CD4-positive, alpha-beta T cell treated with Interleukin-12 subunit alpha and Interleukin-12 subunit beta, for 1 hour (primary cell): ENCODE data around the gene RBBP4.
A peak's percentile ranks its signal among the peaks of the same experiment; 100 is the strongest.
"Not testable (repeated sequence)": the region's sequence is repeated elsewhere in the genome, so short reads cannot be mapped to it uniquely, and the experiment has no call there.

ENCODE experiments used
- DNase-seq: peaks from one replicate; pipeline ENCODE4 v3.0.0-alpha.2; 2020

Gene RBBP4

DNA sequence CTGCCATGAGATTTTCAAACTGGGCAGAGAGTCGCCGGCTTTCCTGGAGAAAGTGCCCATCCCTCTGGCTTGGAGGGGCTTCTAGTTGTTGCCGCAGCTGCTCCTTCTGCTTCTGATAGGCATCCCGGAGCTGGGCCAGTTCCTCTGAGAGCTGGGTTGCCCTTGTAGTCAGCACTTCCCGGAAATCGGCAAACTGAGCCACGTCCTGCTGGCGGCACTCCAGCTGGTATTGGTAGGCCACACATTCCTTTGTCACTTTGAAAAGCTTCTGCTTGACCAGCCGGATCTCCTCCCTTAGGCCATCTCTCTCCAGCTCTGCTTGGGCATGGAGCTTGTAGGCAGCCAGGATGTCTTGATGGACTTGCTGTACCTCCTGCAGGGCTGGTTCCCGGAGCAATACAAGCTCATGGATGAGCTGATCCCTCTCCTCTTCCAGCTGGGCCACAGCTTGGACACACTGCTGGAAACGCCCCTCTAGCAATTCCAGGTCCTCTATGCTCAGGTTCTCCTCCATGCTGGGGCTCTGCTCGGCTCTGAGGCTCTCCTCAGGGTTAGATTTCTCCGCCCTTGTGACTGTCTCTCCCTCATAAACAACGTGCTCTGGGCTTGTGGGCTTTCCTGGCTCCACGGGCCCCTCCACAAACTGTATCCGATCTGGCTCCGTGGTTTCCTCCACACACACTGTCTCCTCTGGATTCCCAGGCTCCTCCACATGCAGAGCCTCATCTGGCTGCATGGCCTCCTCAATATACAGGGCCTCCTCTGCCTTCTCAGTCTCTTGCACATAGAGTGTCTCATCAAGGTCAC lies 44.3 kb downstream of the RBBP4 start:
- no peak for DNase-seq

DNA sequence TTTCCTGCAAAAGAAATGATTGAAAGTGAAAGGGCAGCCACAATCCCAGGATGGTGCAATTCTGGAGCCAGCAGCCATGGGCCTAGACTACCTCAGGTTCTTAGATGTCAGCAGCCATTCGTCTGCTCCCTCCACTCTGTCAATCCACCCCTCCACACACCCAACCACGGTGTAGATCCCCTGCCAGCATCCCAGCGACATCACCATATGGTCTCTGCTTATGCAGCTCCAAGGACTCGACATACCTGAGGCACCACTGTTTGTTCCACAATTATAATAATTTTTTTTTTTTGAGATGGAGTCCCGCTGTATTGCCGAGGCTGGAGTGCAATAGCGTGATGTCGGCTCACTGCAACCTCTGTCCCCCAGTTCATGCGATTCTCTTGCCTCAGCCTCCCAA lies 45.0 kb downstream of the RBBP4 start:
- DNase-seq: no peak

DNA sequence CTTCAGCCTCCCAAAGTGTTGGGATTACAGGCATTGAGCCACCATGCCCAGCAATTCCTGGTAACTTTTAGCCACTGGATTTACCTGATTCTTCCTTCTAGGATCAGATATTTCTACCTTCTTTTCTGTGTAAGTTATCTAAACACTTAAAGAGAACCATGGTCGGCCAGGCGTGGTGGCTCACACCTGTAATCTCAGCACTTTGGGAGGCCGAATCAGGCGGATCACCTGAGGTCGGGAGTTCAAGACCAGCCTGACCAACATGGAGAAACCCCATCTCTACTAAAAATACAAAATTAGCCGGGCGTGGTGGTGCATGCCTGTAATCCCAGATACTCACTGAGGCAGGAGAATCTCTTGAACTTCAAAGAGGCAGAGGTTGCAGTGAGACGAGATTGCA lies 46.0 kb downstream of the RBBP4 start:
- DNase-seq: not testable (repeated sequence)

DNA sequence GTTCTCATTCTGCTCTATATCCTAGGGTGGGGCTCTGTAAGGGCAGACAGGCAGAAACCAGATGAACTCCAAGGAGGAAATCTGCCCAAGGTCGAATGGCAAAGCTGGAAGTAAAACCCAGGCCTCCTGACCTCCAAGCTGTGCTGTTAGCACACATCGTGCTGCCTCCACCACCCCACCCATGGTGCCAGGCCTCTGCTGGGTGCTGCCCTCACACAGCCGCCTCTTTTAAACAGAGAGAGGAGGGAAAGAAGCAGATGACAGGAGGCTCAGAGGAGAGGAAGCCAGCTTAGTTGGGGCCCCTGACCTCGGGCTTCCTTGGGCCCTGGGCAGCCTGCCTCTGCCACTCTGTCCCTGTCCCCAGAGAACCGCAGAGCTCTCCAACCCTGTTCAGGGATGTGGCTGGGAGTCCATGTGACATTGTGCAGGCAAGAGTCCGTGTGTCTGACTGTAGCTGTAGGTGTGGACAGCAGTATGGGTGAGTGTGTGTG lies 50.5 kb downstream of the RBBP4 start:
- DNase-seq: no peak

DNA sequence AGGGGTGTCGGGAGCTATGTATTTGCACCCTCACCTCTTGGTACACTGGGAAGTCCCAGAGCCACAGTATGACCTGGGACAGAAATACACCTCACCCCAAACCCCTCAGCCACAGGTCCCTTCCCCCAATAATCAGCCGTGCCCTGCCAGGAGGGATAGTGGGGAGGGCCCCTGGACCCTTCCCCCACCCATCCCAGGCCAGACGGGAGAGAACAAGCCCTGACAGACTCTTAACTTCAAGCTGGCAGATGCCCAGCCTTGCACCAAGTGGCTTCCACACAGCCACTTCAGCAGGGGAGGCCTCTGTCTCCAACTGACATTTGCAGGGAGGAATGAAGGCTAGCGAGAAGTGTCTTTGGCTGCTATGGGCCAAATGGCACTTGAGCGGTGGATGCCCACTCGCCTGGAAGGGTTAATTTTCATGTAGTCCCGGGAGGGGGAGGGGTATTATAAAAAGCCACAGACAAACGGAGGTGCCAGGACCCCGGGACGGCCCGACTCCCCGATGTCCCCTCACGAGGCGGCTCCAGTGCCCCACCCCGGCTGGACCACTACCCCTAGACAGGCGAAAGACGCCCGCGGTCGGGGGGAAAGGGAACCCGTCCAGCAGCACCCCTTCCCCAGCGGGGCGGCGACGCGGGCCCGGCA lies 51.1 kb downstream of the RBBP4 start:
- no peak for DNase-seq

DNA sequence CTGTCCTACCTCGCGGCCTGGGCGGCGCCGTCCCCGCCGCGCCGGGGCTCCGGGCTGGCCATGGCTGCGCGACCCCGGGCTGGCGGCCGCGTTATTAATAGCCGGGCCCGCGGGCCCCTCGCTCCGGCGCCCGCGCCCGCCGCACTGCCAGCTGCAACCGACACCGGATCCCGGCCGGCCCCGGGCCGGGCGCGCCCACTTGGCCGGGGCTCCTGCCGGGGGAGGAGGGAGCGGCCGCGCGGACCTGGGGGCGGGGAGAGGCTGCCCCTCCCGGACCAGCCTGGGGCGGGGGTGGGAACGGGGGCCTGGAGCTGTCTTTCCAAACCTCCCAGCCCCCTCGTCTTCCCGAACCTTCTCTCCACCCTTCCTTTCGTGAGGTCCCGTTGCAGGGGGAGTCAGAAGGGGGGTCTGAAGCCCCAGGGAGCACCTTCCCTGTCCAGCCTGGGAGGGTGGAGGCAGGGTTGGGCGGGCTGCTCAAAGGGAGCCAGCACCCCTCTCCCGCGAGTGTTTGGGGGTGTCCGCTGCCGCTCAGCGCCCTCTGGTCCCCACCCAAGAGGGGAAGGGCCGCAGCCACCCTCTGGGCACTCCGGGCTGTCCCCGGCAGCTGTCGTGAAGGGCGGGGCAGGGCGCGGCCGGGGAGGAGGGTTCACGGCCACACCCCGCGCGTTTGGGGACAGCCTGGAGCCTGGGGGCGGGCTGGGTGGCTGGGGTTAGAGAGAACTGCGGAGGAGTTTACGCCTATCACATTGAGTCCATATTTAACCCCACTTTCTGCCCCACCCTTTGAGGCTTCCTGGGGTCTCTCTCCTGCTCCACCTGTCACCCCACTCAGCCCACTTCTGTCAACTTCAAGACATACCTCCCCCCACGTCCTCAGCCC lies 51.8 kb downstream of the RBBP4 start, which contains the start of gene SYNC:
TSS of gene SYNC (minus strand) at position 172 of the 880 bp plus-strand sequence. CDS start at position 62, 110 bp downstream.
- DNase-seq: no peak

DNA sequence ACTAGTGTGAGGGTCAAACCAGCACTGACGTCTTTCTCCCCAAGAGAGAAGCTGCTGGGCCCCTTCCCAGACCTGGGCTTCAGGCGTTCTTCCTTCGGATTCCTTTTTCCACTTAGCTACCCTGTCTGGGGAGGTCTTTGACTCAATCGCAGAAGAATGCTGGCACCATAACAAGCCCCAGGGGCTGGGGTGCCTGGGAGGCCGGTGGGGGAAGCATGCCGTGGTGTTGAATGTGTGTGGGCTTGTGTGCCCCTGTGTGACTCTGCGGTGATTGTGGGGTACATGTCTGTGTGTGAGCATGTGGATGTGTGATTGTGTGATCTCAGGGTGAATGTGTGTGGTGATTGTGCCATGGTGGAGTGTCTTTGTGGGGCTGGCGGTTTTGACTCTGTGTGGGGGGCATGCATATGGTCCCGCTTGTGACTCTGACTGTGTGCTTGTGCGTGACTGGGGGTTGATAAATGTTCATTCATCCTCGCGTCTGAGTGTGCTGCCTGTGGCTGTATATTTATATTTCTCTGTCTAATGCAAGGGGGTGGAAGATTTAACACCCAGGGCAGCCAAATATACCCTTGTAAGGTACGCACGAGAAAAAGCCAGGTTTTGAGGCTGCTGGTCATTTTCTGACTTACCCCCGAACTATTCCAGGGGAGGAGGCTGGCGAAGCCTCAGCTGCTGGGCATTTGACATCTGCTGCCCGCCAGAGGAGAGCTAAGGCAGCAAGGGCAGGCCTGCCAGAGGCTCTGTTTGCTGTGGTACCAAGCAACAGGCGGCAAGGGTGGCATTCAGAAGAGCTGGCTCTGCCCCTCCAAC lies 52.7 kb downstream of the RBBP4 start:
- DNase-seq: no peak

DNA sequence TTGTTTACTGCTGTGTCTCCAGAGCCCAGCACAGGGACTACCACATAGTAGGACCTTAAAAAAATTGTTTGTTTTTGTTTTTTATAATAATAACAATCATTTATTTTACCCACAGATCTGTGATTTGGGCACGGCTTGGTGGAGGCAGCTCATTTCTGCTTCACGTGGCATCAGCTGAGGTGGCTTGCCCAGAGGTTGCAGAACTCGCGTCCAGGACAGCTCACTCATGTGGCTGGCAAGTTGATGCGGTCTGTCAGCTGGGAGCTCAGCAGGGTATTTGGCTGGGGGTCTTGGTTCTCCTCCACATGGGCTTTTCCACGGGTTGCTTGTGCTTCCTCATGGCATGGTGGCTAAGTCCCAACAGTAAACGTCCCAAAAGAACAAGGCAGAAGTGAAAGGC lies 54.5 kb downstream of the RBBP4 start:
- DNase-seq: no peak

DNA sequence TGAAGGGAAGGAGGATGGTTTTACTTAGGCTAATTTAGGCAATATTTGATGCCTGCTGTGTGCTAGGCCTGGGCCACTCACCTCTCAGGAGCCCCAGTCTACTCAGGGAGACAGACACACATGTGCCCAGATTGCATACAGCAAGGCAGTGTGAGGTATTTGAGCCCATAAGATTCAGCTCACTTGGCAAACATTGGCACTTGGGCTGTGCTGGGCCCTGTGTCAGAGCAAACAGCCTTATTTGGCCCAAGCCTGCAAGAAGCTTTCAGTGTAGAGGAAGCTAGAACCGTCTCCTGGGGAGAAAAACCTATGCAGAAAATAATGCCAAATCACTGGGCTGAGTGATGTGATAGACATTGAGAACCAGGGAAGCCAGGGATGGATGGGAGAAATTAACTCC lies 55.5 kb downstream of the RBBP4 start:
- DNase-seq: no peak

DNA sequence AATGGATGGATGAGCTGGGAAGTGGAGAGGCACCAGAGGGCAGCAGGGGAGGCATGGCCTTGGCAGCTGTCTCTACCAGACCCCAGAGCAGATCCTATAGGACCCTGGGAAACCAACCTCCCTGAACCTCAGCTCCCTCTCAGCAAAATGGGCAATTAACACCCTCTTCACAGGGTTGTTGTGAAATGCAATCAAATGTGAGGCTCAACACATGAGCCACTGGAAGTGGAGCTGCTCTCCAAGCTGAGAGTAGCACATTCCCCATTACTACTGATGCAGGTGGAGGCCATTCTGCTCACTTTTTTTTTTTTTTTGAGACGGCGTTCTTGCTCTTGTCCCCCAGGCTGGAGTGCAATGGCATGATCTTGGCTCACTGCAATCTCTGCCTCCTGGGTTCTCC lies 58.1 kb downstream of the RBBP4 start:
- no peak for DNase-seq

DNA sequence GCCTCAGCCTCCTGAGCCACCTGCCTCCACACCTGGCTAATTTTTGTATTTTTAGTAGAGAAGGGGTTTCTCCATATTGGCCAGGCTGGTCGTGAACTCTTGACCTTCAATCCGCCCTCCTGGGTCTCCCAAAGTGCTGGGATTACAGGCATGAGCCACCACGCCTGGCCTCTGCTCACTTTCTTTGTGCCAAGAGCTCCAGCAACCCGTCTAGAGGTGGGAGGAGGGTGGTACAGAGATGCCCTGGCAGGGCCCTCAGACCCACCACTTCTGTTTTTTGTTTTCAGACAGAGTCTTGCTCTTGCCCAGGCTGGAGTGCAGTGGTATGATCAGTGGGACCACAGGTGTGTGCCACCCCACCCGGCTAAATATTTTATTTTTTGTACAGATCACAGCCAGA lies 58.5 kb downstream of the RBBP4 start:
- DNase-seq: no peak

DNA sequence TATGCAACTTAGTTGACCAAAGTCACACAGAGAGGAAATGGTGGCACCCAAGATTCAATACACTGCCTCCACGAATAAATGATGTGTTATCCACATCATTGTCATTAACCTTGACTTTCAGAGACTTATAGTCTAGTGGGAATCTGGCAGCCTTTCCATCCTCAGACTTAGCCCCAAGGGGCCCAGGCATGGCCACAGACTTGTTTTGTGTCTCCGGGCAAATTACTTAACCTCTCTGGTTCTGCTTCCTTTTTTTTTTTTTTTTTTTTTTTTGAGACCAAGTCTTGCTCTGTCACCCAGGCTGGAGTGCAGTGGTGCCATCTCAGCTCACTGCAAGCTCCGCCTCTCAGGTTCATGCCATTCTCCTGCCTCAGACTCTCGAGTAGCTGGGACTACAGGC lies 60.2 kb downstream of the RBBP4 start:
- DNase-seq: not testable (repeated sequence)

DNA sequence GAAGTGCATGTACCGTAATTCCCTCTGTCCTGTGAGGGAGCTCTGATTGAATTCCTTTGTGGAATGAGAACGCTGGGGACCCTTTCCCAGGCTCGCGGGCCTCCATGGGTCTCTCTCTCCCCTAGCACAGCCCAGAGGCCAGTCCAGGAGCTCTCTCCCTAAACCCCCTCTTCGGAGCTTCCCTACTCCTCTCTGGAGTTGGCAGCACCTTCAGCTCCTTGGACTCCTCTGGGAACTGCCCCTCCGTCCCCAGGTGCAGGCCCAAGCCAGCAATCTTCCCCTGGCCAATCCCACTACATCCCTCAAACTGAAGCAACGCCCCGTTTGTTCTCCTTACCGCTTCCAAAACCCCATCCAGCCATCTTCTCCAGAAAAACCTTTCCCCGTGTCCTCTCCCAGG lies 62.1 kb downstream of the RBBP4 start:
- DNase-seq: no peak

DNA sequence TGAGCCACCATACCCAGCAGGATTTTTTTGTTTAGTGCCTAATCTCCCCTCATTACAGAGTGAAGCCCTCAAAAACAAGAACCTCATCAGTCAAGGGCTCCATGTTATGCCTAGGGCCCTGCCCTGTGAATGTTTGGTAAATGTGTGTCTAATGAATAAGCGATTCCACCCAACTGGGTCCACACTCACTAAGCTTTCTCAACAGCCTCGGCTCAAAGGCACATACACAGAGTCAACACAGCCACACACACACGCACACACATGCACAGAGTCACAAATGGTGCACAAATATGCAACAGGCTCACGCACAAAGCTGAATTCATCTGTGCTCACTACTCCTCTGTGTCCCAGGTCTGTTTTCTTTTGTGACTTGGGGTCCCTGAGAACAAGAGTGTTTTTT lies 63.3 kb downstream of the RBBP4 start:
- no peak for DNase-seq

DNA sequence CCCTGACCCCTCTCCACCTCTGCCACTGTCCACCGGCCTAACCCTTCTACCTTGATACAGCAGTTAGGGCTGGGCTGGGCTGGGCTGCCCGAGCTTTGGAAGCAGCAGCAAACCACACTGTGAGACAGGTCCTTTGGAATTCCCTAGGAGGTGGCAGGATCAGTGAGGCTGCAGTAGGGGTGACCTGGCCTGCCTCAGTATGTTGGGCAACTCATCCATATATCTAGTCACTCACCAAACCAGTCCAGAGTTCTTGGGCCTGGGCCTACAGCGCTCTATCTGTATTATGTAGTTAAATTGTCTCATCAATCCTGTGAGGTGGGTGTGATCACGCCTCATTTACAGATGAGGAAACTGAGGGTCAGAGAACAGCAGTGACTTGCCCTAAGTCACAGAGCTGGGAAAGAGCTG lies 64.9 kb downstream of the RBBP4 start:
- DNase-seq: no peak

DNA sequence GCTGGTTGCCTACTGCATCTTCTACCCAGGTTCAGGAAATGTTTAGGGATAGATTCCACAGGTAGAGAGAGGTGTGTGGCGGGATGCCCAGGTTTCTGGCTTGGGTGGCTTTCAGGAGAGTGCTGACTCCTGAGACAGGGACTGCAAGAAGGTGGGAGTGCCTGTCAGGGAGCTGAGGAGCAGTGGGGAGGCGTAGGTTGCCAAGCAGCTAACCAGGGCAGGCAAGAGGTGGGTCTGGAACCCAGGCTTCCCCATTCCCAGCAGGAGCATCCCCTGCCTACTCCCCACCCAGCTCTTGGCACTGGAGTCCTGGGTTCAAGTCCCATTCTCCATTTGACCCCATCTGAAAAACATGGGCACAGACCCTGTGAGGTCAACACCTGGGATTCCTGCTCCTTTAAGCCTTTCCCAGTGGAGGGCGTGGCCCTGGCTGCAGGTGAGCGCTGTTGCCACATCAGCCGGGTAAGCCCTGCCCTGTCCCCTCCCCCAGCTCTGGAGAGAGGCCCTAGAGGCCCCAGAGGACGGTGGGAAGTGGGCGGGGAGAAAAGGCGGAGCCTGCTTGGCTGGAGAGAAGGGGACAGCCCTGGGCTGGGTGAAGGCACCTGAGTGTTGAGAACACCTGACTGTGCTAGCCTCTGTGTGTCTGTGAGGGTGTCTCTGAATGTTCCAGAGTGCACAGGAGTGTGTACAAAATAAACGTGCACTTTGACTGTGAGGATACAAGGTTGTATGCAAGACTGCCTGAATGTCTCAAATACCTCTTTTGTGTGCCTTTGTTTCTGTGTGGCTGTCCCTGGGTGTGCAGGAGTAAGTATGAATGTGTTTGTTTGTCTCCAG lies 65.5 kb downstream of the RBBP4 start:
- peak; percentile 52 for DNase-seq

DNA sequence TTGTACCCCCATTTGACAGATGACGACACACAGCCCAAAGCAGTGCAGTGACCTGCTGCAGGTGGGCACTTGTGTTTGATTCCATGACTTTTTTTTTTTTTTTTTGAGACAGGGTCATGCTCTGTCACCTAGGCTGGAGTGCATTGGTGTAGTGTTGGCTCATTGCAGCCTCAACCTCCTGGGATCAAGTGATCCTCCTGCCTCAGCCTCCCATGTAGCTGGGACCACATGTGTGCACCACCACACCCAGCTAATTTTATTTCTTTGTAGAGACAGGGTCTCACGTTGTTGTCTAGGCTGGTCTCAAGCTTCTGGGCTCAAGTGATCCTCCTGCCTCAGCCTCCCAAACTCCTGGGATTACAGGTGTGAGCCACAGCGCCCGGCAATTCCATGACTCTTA lies 66.5 kb downstream of the RBBP4 start:
- DNase-seq: no peak

DNA sequence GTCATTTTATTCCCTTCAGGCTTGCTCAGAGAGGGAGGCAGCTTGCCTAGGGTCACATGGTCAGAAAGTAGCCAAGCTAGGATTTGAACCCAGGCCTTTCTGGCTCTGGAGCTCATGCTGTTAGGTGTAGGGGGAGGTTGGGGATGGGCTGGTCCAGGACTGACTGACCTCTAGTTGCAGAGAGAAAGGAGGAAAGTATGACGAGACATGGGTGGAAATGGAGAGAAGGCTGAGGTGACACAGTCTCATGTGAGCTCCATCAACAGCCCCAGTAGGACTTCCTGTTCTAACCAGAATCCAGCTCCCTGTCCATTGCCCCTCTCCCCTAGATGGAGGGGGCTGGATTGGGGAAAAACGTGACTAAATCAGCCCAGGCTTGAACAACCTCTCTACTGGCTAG lies 67.0 kb downstream of the RBBP4 start:
- DNase-seq: no peak

DNA sequence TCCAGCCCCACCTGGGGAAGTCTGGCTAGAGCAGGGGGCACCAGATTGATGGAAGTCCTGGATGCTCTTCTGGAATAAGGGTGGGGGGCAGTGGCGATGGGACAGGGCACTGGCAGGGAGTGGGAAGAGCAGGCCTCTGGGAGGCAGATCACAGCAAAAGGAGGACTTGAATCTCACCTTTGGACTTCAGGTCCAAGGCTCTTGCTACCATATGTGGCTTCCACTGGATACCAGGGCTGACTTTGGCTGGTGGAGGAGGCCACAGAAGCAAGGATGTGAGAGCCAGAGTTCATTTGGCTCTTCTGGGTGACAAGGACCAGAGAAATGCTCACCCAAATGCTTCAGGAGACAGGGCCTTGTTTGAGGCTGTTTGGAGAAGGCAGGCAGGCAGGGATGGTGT lies 67.5 kb downstream of the RBBP4 start:
- no peak for DNase-seq

DNA sequence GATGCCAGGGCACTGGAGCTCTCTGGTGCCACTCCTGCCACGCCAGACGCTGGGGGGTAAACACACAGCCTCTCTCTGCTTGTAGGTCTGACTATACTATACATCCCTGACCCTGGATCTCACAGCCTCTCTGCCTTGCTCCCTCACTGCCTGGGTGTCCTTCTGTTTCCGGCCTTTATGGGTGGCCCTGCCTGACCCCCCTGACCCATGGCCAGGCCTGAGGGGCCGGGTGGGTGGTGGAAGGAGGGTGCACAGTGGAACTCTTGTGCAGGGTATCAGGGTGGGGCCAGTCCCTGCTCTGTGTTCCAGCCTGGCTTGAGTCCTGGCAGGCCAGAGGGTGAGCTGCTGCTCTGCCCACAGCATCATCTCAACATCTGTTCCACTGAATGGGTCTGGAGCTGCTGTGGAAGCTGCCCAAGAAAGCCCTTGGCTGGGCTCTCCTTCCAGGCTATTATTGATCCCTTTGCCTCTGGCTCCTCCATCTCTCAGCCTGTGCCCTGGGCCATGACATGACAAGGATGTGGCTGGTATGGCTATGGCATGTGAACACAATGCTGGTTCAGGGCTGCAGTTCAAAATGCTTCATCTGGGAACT lies 68.8 kb downstream of the RBBP4 start:
- DNase-seq: no peak
